ENCODE measurements around the gene ZC3H8.

The ZC3H8 gene

GRCh38 chr2:112164876-112165275 is 90.0 kb downstream of the ZC3H8 start:
- no peak for DNase-seq (ENCODE audit: low read depth in 2 of 2)

GRCh38 chr2:112163541-112163981 is 91.3 kb downstream of the ZC3H8 start:
- no peak for DNase-seq (ENCODE audit: low read depth in 2 of 2)

GRCh38 chr2:112162956-112163355 is 91.9 kb downstream of the ZC3H8 start:
- DNase-seq (ENCODE audit: low read depth in 2 of 2) = no peak

GRCh38 chr2:112162341-112162740 is 92.5 kb downstream of the ZC3H8 start:
- no peak for DNase-seq (ENCODE audit: low read depth in 2 of 2)

All from stimulated activated CD8-positive, alpha-beta memory T cell treated with anti-CD3 and anti-CD28 coated beads, Interleukin-2, amount 100 ng/mL, for 1 hour (primary cell).